GM19438 (cell line): Measurements from ENCODE around the gene GOT1.
A peak's percentile ranks its signal among the peaks of the same experiment; 100 is the strongest.

ENCODE experiments used
- ATAC-seq: cut with Tn5 transposase; IDR thresholded peaks from one replicate; pipeline ENCODE4 v1.9.1; 2021; ENCODE audit warnings: low read depth; ENCODE audit not compliant: unreplicated experiment

The GOT1 gene

DNA sequence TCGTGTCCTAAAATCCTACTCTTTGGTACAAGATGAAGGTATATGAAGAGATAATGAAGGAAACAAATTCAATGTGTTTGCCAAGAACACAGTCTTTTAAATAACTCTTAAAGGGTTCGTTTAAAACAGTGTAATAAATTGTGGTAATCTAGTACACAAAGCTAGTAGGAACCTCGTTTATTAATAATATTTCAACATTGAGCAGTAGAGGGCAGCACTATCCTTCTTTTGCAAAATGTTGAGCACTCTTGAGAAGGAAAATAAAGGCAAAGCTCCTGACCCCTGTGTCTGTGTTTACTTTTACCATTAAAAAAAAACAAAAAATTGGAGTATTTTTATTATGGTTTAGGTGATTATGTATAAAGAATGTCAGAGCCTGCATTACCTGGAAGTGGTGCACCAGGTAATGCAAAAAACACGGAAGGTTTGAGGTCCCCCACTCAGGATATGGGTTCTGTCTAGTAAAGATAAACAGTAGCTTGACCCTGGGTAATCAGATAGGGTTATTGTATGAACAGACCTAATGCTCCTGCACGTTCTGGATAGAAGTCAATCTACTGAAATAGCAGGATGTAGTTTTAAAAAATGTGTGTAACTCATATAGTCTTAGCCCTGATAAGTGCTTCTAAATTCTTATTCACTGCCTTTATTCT lies 5.7 kb upstream of the GOT1 start:
- ATAC-seq = no peak

DNA sequence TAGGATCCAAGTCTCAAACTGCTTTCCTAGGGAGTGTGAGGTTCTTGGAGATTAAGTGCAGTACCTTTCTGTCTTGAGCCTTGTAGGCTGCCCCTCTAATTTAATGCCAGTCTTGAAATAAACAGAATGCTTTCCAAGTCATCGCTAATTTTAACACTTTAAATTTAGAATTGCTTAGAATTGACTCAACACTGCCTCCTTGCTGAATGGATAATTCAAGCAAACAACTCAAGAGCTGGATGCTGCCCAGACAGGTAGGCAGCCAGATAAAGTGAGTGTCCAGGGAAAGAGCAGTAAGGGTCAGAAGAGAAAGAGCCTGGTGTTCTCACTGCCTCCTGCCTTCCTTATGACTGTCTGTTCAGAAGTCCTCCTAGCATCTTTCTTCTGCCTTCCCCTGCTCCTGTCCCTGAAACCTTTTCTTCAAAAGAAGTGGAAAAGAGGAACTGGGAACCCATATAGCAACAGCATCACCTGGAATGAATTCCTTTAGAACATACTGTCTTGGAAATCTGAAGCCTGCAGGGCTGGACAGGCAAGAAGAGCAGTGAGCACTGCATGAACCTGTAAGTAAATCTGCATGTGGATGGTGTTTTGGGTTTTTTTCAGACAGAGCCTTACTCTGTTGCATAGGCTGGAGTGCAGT lies 3.1 kb upstream of the GOT1 start:
- no peak for ATAC-seq

DNA sequence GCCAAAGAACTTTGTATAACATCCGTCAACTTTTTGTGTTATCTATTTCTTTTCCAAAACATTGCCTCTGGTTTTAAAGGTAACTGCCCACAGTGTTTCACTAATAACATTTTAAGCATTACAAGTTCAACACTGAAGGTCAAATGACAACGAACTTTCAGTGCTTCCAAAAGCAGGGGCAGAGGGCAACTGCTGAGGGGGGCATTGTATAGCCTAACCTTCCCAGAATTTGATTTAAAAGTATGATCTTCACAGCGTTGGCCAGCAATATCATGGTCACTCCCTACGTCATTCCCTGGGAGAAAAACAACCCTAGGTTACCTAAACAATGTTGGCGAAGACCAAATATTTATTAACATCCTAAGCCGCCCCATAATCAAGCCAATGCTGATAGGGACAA lies 2.5 kb upstream of the GOT1 start:
- no peak for ATAC-seq

DNA sequence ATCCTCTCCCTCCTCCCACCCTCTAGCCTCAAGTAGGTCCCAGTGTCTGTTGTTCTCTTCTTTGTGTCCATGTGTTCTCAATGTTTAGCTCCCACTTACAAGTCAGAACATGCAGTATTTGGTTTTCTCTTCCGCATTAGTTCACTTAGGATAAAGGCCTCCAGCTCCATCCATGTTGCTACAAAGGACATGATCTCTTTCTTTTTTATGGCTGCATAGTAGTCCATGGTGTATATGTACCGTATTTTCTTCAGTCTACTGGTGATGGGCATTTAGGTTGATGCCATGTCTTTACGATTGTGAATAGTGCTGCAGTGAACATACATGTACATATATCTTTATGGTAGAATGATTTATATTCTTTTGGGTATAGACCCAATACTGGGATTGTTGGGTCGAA lies 1.6 kb upstream of the GOT1 start:
- no peak for ATAC-seq

DNA sequence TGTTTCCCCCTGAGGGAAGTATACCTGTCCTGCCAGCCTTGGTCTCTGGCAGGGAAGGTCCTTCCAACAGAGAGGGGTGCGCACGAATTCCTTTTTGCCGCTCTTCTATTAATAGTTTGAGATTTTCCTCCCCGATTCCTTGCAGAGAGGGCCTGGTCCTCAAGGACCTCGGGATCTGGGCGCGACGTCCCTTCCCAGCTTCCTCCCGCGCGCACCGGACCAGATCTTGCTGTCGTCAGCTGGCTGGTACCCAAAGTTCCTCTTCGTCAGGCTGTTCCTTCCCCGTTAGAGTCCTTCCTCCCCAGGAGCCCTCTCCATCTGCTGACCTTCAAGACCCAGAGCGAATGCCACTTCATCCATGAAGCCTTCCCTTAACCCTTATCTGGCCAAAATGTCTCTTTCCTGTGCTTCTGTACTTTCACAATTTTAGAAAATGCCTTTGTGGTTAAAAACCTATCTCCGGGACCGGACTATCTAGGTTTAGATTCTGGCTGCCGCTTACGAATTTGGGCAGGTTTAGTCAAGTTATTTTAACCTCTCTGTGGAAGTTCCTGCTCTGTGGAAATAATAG lies 851 bp upstream of the GOT1 start:
- no peak for ATAC-seq

DNA sequence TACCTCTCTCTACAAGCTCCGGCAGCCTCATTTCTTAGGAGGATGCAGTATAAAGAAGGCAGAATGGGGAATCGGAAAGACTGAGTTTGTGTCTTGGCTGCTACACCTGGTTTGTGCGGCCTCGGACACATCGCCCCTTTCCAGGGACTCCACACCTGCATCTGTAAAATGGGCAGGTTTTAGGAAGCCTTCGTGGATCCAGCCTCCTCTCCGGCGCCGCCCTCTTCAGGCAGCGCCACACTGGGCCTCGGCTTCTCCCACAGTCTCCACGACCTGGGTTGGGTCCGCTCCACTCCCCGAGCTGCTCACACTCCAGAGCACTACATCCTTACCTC lies 341 bp downstream of the GOT1 start:
- peak; percentile 6 for ATAC-seq

DNA sequence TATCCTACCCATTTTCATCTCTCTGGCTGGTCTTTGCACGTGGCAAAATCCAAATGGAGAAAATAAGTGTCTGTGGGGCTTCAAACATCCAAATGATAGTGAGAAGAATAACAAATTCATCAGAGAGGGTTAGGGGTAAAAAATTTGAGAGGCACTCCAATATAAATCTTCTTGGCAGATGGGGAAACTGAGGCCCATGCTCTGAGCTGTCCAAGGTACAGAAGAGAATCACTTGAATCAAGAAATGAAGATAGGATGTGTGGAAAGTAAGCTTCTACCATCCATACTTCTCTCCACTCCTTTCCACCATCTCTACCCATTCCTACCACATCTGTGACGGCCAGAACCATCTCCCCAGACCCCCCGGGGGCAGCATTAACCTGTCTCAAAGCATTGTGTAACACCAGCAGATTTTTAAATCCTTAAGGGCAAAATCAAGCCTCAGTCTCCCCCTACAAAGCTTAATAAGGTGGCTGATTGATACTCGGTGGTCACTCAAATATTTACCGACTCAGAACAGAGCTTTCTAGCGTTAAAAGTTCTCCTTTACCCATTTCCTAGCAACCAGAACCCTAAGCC lies 818 bp downstream of the GOT1 start:
- no peak for ATAC-seq

DNA sequence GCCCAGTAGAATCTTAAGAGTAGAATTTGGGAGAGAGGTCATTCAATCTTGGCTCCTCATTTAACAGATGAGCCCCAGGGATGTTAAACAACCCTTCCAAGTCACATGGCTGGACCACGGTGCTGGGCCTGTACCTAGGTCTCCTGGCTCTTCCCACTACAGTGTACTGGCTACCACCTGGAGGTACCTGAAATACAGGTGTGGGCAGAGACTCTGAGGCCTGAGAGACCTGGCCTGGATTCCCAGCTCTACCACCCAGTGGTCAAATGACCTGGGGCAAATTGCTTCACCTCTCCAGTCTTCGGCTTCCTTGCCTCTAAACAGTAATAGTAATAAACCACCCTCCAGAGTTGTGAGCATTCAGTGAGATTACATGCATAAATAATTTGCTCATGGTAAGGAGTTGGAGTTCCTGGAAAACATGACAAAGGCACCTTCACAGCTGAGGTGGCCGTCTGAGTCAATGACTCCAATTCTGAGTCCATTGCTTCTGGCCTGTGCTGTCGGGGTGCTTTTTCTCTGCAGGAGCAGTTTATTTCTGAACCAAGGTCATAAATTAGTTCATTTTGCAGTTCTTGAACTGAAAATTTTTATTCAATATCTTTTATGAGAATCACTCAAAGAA lies 2.7 kb downstream of the GOT1 start:
- no peak for ATAC-seq

DNA sequence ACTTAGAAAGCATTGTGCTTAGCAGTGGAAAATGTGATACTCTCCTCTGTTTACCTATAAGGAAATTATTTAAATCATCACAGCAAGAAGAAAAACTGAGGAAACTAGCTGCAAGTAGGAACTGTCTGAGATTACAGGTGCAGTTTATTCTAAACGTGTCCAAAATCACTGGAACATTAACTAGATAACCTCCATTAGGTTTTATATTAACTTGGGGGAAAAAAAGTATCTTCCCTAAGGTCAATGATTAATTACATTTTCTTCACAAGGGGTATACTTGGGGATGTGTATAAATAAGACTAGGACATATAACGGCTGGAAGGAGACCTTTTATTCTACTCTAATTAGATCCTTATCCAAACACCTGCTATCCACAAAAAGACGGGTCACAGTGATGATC lies 3.7 kb downstream of the GOT1 start:
- no peak for ATAC-seq

DNA sequence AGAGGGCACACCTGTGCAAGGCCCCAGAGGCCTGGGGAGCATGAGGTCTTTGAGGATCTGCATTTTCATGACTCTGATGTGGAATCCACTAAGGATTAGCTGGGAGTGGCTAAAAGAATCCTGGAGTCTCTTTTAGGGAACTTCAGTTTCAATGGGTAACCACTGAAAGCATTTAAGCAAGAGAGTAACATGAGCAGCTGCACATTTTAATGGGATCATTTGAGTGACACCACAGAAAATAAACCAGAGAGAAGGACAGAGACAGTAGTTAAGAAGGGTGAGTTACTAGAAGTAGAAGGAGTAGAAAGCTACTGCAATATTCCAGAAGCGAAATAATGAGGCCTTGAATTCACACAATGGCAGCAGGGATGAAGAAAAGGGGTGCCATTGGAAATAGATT lies 5.2 kb downstream of the GOT1 start:
- no peak for ATAC-seq

DNA sequence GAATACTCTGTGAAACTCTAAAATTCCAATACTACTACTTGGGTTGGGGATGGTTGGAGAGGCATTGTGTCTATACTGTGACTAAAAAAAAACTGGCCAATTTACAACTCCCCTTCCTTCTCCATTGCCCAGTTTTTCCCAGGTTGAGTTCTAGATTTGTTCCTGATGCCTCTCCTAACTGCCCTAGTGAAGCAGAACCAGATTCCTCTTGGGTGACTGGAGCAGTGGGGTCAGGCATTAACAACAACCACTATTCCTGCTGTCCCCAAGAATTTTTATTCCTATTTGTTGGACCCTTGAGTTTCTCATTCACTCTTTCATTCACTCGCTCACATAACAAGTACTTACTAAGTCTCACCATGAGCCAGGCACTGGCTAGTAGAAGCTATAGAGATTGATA lies 5.8 kb downstream of the GOT1 start:
- ATAC-seq = no peak

DNA sequence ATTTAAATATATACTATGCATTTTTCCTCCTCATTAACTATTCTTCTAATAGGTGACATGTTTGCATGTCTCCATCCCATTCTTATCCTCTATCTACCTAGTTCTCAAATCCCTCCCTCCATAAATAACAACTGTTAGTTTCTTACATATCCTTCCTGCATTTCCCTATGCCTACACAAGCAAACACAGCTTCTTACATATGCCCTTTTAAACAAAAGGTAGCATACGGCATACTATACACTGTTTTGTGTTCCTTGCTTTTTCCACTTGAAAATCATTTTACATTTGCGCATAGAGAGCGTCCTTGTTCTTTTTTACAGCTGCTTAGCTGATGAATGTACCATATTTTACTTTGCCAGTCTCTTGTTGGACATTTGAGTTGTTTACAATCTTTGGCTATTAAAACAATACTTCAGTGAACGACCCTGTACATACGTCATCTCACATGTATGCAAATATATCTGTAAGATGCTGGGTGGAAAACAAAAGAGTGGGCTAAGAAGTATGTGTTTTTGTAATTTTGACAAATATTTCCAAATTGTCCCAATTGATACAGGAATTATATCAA lies 7.8 kb downstream of the GOT1 start:
- ATAC-seq = no peak

DNA sequence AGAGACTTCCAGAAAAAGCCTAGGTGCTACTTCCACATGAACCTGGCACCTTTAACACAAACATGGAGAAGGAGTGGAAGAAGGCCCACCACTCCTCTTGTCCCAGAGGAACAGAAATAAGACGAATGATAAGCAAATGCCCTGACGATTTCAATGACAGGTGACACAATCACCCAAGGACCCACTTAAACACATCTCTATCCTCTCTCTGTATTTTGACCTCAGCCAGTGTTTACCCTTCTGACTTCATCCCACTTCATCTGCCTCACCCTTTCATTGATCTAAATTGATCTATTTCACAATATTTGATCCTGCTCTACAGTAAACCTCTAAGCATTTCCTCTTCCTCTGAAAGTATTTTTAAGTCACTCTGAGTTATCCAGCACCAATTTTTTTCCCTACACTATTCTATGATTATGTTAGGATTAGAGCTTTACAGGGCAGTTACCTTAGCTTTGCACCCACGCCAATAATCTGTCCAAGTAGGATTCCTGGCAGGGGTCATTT lies 9.1 kb downstream of the GOT1 start:
- ATAC-seq = no peak

DNA sequence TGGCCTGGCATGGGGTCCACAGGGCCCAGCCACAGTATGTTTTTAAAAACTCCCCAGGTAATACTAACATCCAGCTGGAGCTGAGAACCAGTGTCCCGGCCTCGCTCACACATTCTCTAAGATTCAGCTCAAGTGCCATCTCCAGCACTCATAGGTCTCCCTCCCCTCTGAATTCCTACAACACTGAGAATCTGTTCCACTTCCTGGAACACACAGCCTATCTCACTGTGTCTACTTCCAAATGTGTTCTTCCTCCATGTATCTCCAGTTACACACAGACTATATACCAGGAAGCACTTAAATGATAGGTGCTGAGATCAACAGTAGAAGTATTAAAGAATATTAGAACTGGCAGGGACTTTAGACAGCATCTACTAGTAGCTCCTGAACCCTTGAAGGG lies 10.7 kb downstream of the GOT1 start:
- no peak for ATAC-seq

DNA sequence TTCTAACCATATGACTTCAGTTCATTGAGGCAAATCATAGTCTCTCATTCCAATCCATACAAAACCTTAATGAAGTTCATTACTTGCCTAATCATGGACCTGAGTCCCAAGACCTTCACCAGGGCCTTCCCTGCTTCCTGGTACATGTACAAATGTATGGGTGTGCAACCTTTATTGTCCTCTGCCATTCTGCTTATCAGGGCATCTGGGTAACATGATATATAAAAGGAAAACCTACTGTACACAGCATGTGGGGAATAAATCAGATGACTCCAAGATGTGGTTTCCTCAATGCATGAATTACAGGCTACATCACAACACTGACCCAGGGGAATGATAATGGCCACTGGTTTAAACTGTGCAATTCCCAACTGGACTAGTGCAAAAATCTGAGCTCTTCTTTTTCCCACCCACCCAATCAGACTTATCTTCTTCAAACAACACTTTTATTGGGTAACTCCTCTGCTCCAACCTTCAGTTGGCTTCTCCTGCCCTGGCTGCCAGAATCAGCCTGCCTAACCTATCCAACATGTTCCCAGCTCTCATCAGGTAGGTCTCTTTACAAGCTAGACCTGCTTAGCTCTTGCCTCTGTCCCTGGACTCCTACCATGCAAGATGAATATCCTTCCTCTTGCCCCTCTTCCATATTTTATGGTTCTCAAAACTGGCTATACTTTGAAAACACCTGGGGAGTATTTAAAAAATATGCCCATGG lies 11.4 kb downstream of the GOT1 start:
- ATAC-seq = no peak

DNA sequence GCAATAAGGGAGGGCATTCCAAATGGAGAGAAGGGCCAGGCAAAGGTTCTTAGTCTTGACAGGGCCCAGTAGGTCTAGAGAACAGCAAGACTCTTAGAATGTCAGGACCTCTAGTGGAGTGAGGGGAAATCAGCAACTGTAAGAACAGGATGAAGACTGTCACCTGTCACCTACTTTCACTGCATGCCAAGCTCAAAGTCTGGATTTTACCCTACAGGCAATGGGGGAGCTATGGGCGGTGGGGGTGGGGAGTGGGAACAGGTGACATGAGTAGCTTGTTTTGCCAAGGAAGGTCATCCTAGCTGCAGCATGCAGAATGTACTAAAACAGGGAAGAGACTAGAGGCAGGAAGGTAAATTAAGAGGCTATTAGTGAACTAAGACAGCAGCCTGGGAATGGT lies 18.3 kb downstream of the GOT1 start:
- ATAC-seq = no peak

DNA sequence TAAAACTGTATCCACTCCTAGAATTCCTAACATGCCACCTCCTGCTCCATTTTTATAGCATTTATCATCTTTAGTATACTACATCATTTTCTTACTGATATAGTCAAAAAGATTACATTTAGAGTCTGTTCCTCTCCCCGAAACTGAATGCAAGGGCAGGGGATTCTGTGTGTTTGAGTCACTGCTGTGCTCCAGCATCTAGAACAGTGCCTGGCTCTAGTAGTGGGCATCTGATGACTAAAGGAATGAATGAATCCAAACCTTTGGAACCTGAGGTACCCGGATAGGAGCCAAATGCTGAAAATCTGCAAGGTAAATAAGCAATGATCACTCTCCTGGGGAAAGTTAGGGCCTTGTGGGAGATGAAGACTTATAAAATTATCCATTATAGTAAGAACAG lies 18.9 kb downstream of the GOT1 start:
- ATAC-seq = no peak

DNA sequence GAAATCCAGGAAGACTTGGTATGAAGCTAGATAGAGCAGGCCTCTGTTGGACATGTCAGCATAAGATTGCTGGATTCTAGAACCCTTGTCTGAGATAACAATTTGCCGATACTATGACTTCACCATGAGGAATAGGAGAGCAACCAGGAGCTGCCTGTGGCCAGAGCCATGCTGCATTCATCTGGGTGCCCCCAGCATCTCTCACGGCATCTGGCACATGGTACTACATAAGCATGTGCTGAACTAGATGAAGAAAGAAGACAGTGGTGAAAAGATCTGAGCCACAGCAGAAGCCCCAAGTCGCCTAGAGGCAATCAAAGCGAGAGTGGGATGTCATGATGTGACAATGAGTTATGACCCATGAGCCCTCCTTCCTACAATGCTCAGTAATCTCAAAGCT lies 19.5 kb downstream of the GOT1 start:
- no peak for ATAC-seq

DNA sequence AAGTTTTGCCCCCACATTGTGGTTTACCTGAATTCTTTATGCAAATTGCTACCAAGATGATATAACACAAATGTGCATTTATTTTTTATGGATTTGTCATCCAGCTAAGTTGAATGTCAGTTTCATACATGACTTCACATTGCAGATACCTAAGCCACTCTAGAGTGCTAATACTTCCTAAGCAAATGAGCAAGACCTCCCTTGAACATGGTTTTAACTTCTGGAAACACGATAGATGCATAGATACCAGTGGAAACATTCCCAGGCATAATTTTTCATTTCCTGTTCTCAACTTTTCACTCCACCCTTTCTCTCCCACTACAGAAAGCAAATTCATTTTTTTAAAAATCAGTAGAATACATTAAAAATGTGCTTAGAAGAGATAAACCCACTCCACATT lies 20.3 kb downstream of the GOT1 start:
- ATAC-seq = no peak

DNA sequence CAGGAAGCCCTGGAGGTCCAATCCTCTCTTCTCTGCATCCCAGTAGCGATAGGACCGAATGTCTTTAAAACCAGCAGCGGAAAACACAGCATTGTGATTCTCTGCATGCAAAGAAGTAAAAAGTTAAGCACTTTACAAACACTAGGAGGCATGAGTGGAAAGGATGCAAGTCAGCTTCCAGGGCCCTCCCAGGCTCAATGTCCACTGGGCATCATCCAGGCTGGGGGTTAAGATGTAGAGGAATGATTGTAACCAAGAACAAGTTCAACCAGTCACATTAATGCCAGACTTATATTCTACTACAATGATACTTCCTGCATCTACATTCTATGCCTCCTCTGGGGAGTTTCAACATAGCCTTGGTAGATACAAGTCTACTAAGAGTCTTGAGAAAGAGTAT lies 24.3 kb downstream of the GOT1 start:
- no peak for ATAC-seq

DNA sequence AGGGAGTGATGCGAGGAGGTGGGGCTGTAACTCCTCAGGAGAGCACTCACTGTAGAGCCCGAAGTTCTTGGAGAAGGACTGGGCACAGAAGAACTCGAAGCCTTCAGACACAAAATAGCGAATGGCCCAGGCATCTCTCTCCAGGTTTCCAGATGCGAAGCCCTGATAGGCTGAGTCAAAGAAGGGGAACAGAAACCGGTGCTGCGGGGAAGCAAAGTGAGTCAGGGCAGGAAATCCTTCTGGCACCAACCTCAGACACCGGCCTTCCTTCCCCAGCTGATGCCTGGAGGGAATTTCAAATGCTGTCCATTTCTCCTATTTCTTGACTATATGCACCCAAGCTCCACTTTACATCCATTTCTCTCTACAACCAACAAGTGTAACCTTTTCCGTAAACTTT lies 26.8 kb downstream of the GOT1 start:
- ATAC-seq = no peak
